Astrocyte of the cerebellum (primary cell): ENCODE measurements around the gene RFTN1.
"Not testable (repeated sequence)": the region's sequence is repeated elsewhere in the genome, so short reads cannot be mapped to it uniquely, and the experiment has no call there.

Source experiments
- DNase-seq: peaks from one replicate; pipeline ENCODE4 v3.0.0-alpha.2; 2011; ENCODE audit warnings: low read depth
- H3K4me3 ChIP-seq: 2 replicates; pipeline ENCODE4 v1.5.1; 2011; ENCODE audit warnings: mild to moderate bottlenecking, low read depth, low read length, moderate library complexity
- in situ Hi-C: cut with HindIII; loops from 2 replicates; pipeline ENCODE4 v1.10.0; 2017; ENCODE audit warnings: low sequenced_read_pairs
- TF ChIP-seq, protein P1 (sequence below): IDR thresholded peaks from 2 replicates; pipeline ENCODE4 v1.5.1; 2012; ENCODE audit warnings: low read length, low read depth, moderate library complexity, mild to moderate bottlenecking; ENCODE audit errors: missing control alignments

The RFTN1 gene

DNA sequence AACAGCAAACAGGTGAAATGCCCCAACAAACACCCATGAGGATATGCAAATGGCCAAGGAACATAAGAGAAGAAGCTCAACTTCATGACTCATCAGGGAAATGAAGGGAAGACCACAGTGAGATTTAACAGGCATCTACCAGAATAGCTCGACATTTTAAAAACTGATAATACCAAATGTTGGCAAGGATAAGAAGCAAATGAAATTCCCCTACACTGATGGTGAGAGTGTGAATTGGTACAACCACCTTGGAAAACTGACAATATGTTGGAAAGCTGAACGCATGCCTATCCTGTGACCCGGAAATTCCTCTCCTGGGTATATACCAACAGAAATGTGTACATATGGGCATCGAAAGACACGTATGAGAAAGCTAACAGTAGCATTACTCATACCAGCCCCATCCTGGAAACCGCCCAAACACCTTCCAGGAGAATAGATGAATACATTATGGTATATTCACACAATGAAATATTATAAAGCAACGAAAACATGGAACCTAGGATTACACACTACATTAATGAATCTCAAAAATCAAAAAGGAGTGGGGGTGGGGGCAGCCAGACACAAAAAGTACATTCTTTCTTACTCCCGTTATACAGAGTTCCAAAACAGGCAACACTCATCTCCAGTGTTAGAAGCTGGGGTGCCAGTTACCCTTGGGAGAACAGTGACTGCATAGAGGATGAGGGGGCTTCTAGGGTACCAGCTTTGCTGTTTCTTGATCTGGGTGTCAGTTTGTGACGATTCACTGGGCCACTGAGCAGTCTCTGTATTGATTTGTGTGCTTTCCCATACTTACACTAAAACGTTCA, 16.9 kb downstream of the RFTN1 start:
- TF ChIP-seq, protein P1, sequence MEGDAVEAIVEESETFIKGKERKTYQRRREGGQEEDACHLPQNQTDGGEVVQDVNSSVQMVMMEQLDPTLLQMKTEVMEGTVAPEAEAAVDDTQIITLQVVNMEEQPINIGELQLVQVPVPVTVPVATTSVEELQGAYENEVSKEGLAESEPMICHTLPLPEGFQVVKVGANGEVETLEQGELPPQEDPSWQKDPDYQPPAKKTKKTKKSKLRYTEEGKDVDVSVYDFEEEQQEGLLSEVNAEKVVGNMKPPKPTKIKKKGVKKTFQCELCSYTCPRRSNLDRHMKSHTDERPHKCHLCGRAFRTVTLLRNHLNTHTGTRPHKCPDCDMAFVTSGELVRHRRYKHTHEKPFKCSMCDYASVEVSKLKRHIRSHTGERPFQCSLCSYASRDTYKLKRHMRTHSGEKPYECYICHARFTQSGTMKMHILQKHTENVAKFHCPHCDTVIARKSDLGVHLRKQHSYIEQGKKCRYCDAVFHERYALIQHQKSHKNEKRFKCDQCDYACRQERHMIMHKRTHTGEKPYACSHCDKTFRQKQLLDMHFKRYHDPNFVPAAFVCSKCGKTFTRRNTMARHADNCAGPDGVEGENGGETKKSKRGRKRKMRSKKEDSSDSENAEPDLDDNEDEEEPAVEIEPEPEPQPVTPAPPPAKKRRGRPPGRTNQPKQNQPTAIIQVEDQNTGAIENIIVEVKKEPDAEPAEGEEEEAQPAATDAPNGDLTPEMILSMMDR: no peak
- DNase-seq: no peak
- no peak overlapping the region for H3K4me3 ChIP-seq
- in situ Hi-C loops: no loop called here

GRCh38 chr3:16496008-16496407, 17.5 kb downstream of the RFTN1 start:
- in situ Hi-C loops: no loop called here
- H3K4me3 ChIP-seq: no peak overlapping the region
- TF ChIP-seq, protein P1: no peak
- no peak for DNase-seq

GRCh38 chr3:16494814-16495431, 18.6 kb downstream of the RFTN1 start:
- H3K4me3 ChIP-seq: no peak overlapping the region
- TF ChIP-seq, protein P1: no peak
- DNase-seq: no peak
- in situ Hi-C loops: no loop called here

DNA sequence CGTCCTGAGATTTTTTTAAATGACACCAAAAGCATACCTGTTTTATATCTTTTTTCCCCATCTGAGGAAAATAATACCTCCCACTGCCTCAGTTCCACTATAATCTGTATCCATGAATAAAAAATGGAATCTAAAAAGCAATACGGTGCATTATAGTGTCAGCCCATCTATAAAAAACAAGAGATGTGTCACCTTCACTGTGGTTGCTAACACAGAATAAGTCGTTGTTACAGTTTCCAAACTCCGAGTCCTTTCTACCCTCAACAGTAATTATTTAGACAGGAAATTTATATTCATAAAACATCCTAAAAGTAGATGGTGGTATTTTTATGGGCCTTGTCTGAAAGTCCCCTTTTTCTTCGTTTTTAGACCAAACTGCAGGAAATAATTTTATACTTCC, 19.4 kb downstream of the RFTN1 start:
- DNase-seq: no peak
- TF ChIP-seq, protein P1: no peak
- in situ Hi-C loops: no loop called here
- H3K4me3 ChIP-seq: no peak overlapping the region

DNA sequence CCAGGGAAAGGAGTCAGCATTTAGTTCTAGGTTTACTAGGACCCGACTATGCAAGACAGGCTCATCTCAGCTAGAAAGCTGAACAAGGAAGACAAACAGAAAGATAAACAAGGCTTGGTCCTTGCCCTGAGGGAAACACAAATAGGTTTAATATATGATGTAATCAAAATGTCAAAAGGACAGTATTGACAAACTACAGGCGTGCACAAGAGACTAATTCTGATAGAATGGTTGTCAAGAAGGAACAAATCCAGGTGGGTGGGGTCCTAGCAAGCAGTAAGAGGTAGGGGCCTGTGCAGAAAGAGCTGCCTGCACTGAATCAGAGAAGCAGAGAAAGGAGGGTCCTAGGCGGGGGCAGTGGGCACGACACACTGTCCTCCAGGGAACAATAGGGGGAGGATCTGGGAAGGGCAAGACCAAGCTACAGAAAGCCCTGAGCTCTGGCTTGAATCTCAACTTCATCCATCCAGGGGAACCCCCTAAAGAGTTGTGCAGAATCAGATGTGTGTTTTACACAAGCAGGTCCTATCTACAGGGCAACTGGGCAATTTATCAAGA, 23.4 kb downstream of the RFTN1 start:
- TF ChIP-seq, protein P1: no peak
- in situ Hi-C loops: no loop called here
- H3K4me3 ChIP-seq: no peak overlapping the region
- no peak for DNase-seq

- H3K4me3 ChIP-seq, in situ Hi-C loops, DNase-seq: not testable (repeated sequence)
Observed at GRCh38 chr3:16489326-16490061, 24.0 kb downstream of the RFTN1 start.
